ENCODE results near the gene DTX4. TPM values are rescaled to one million over a fixed set of nuclear protein-coding genes. Genes with fewer than 3 reads are reported as not detected.

The DTX4 gene
- total RNA-seq, 1 experiment from 2014 or later: 1.9 TPM

DNA sequence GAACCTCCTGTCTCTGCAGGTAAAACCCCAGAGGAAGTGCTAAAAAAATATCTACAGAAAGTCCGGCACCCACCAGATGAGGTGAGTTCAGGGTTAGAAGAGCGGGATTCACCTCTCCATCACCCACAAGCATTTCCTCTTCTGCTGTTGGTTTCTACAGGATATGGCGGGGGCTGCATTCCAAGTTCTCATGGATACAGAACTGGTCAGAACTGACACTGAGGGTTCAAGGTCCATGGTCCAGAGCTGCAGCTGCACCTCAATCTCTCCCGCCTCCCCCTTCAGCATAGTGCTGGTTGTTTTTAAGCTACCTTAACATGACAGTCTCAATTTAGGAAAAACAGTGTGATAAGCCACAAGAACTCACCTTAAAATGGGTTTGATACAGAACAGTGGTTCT, 19.2 kb downstream of the DTX4 start:
- Histone ChIP-seq H3K4me3 (ENCODE audit: low read depth, low read length, poor library complexity, severe bottlenecking) (no peak overlapping the region), H3K36me3 (ENCODE audit: insufficient read depth, low read length, poor library complexity, severe bottlenecking) (no peaks in the 10 kb centered on the region), H3K4me1 (ENCODE audit: insufficient read depth, low read length, poor library complexity, severe bottlenecking) (no peaks in the 10 kb centered on the region), H3K27ac (ENCODE audit: low read depth, low read length, poor library complexity, severe bottlenecking) (no peak overlapping the region), H3K27me3 (replicated peaks; ENCODE audit: insufficient read depth, low read depth, low read length, poor library complexity) (no peaks in the 10 kb centered on the region), H3K9me3 (ENCODE audit: low read depth, low read length, poor library complexity, severe bottlenecking) (no peaks in the 10 kb centered on the region)
- ChIA-PET POLR2A (ENCODE audit: low non-redundant PET) (no interaction called here), CTCF (interaction anchor here (1.2 kb wide), 1 partner anchor 20 kb away, joined by 3 read pairs; the partner anchor contains the start of gene DTX4)
- intact Hi-C loops (cut with micrococcal nuclease; ENCODE audit: unreplicated experiment): loop anchor here (10.0 kb wide), 1 partner anchor 364 kb away; no protein-coding TSS in a partner anchor
- no peak for DNase-seq (ENCODE audit: low spot score)
- TF ChIP-seq, protein P1, sequence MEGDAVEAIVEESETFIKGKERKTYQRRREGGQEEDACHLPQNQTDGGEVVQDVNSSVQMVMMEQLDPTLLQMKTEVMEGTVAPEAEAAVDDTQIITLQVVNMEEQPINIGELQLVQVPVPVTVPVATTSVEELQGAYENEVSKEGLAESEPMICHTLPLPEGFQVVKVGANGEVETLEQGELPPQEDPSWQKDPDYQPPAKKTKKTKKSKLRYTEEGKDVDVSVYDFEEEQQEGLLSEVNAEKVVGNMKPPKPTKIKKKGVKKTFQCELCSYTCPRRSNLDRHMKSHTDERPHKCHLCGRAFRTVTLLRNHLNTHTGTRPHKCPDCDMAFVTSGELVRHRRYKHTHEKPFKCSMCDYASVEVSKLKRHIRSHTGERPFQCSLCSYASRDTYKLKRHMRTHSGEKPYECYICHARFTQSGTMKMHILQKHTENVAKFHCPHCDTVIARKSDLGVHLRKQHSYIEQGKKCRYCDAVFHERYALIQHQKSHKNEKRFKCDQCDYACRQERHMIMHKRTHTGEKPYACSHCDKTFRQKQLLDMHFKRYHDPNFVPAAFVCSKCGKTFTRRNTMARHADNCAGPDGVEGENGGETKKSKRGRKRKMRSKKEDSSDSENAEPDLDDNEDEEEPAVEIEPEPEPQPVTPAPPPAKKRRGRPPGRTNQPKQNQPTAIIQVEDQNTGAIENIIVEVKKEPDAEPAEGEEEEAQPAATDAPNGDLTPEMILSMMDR (conservative IDR thresholded peaks at IDR 0.05; ENCODE audit: low read depth, low read length): no peak
- no peak for TF ChIP-seq EZH2 (IDR thresholded peaks at IDR 0.05; ENCODE audit: borderline replicate concordance, low read depth, low read length, poor library complexity, severe bottlenecking)
- BruUV-seq (replicated peaks): no TSS peak

DNA sequence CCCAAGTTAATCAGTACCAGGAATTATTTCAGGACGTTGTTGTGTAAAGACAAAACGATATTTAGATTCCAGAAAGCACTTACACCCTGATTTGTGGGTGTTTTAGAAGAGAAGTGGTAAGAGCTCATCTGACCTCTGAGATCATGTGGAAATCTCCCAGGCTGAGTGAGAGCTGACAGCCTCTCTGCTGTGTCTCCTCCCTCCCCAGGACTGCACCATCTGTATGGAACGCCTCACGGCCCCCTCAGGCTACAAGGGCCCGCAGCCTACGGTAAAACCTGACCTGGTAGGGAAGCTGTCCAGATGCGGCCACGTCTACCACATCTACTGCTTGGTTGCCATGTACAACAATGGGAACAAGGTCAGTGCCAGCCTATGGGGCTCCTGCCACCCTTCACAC, 20.0 kb downstream of the DTX4 start:
- H3K27ac ChIP-seq (ENCODE audit: low read depth, low read length, poor library complexity, severe bottlenecking): no peak overlapping the region
- no peaks in the 10 kb centered on the region for H3K9me3 ChIP-seq (ENCODE audit: low read depth, low read length, poor library complexity, severe bottlenecking)
- intact Hi-C loops (cut with micrococcal nuclease; ENCODE audit: unreplicated experiment): loop anchor here (10.0 kb wide), 1 partner anchor 363 kb away; no protein-coding TSS in a partner anchor
- ChIA-PET POLR2A (ENCODE audit: low non-redundant PET) (no interaction called here), CTCF (interaction anchor here (1.2 kb wide), 1 partner anchor 20 kb away, joined by 3 read pairs; the partner anchor contains the start of gene DTX4)
- no peaks in the 10 kb centered on the region for H3K36me3 ChIP-seq (ENCODE audit: insufficient read depth, low read length, poor library complexity, severe bottlenecking)
- no peaks in the 10 kb centered on the region for H3K27me3 ChIP-seq (replicated peaks; ENCODE audit: insufficient read depth, low read depth, low read length, poor library complexity)
- no TSS peak for BruUV-seq (replicated peaks)
- H3K4me3 ChIP-seq (ENCODE audit: low read depth, low read length, poor library complexity, severe bottlenecking): no peak overlapping the region
- no peaks in the 10 kb centered on the region for H3K4me1 ChIP-seq (ENCODE audit: insufficient read depth, low read length, poor library complexity, severe bottlenecking)
- no peak for DNase-seq (ENCODE audit: low spot score)
- no peak for TF ChIP-seq EZH2 (IDR thresholded peaks at IDR 0.05; ENCODE audit: borderline replicate concordance, low read depth, low read length, poor library complexity, severe bottlenecking)
- TF ChIP-seq, protein P1 (conservative IDR thresholded peaks at IDR 0.05; ENCODE audit: low read depth, low read length): no peak

DNA sequence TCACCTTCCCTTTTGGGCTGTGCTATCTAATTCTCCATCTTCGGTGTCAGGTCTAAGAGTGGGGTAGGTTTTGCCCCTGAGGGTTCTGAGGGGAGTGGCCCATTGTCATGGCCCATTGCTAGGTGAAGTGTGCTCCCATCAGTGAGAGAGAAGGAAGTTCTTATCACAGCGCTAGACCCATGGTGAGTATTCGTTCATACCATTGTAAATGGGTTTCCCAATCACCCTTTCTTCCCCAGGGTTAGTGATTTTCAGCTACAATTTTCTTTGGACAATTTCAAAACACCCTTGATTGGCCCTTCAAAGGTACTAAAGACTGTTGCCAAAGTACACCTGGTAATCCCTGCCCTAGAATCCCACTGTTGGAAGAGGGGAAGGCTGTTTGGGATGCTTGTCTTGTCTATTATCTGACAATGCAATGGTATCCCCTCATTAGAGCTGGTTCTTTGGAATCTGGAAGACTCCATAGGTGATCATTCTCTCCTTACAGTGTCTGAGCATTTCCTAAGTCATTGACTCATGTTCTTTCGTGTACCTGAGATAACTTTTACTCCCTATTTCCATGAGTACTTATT, 20.6 kb downstream of the DTX4 start:
- POLR2A ChIA-PET (ENCODE audit: low non-redundant PET): no interaction called here
- Histone ChIP-seq H3K9me3 (ENCODE audit: low read depth, low read length, poor library complexity, severe bottlenecking) (no peaks in the 10 kb centered on the region), H3K27ac (ENCODE audit: low read depth, low read length, poor library complexity, severe bottlenecking) (no peak overlapping the region), H3K4me1 (ENCODE audit: insufficient read depth, low read length, poor library complexity, severe bottlenecking) (peaks cover 3% of the 10 kb centered on the region), H3K4me3 (ENCODE audit: low read depth, low read length, poor library complexity, severe bottlenecking) (no peak overlapping the region), H3K36me3 (ENCODE audit: insufficient read depth, low read length, poor library complexity, severe bottlenecking) (no peaks in the 10 kb centered on the region), H3K27me3 (replicated peaks; ENCODE audit: insufficient read depth, low read depth, low read length, poor library complexity) (no peaks in the 10 kb centered on the region)
- no TSS peak for BruUV-seq (replicated peaks)
- CTCF ChIA-PET: interaction anchor here (1.2 kb wide), 1 partner anchor 21 kb away, joined by 3 read pairs; the partner anchor contains the start of gene DTX4
- intact Hi-C loops (cut with micrococcal nuclease; ENCODE audit: unreplicated experiment): loop anchor here (10.0 kb wide), 1 partner anchor 362 kb away; no protein-coding TSS in a partner anchor
- no peak for DNase-seq (ENCODE audit: low spot score)
- TF ChIP-seq, protein P1 (conservative IDR thresholded peaks at IDR 0.05; ENCODE audit: low read depth, low read length): no peak
- no peak for TF ChIP-seq EZH2 (IDR thresholded peaks at IDR 0.05; ENCODE audit: borderline replicate concordance, low read depth, low read length, poor library complexity, severe bottlenecking)
